Loucy (cell line): Measurements from ENCODE around the gene CENPH.

Experiments used
- CTCF ChIP-seq: fragments of 200-600 bp; sonication (generic); conservative IDR thresholded peaks from 2 replicates; pipeline ENCODE4 v1.5.1; 2014; ENCODE audit warnings: mild to moderate bottlenecking, antibody characterized with exemption, low read length
- EZH2phosphoT487 ChIP-seq: fragments of 200-600 bp; IDR thresholded peaks from 2 replicates; pipeline ENCODE4 v1.6.1; 2018; ENCODE audit warnings: antibody characterized with exemption, mild to moderate bottlenecking, moderate library complexity, borderline replicate concordance

GRCh38 chr5:69231281-69231680 is 41.9 kb downstream of the CENPH start:
- TF ChIP-seq CTCF (no peak), EZH2phosphoT487 (no peak)
